GM12874 (cell line): ENCODE data around the gene FLT4.

ENCODE experiments used
- CTCF ChIP-seq: IDR thresholded peaks from 2 replicates; pipeline ENCODE4 v1.5.1; 2011; ENCODE audit warnings: low read depth, mild to moderate bottlenecking, control low read depth, low read length, moderate library complexity; ENCODE audit not compliant: insufficient read depth

Gene FLT4

GRCh38 chr5:180637962-180638680 lies 11.3 kb downstream of the FLT4 start:
- no peak for TF ChIP-seq CTCF

GRCh38 chr5:180636403-180637075 lies 12.9 kb downstream of the FLT4 start:
- TF ChIP-seq CTCF = no peak

GRCh38 chr5:180636016-180636402 lies 13.4 kb downstream of the FLT4 start:
- no peak for TF ChIP-seq CTCF

GRCh38 chr5:180633283-180634177 lies 15.9 kb downstream of the FLT4 start:
- TF ChIP-seq CTCF = no peak

GRCh38 chr5:180632768-180633167 lies 16.6 kb downstream of the FLT4 start:
- no peak for TF ChIP-seq CTCF

GRCh38 chr5:180631549-180632383 lies 17.6 kb downstream of the FLT4 start:
- no peak for TF ChIP-seq CTCF
